Measurements from ENCODE around the gene TTLL4.

TTLL4 gene

GRCh38 chr2:218671654-218672566 is 38.7 kb upstream of the TTLL4 start, which contains the start of the genes RNF25 and STK36:
TSS of gene RNF25 (minus strand) at chr2:218672002. CDS start at chr2:218671970, 32 bp downstream.
TSS of gene STK36 (plus strand) at chr2:218672086. CDS start at chr2:218672830, 744 bp downstream.
- H3K4me2 ChIP-seq (ENCODE audit: low read length): peak within 1 kb of the TSS; percentile 87
- H3K4me3 ChIP-seq (ENCODE audit: low read length): peak within 1 kb of the TSS; percentile 100
- H3F3A ChIP-seq (ENCODE audit: control insufficient read depth, insufficient read depth): no peaks in the 10 kb centered on the region
- peaks cover 21% of the 10 kb centered on the region for H3K36me3 ChIP-seq (ENCODE audit: control insufficient read depth, low read length)
- no peaks in the 10 kb centered on the region for H3K9me2 ChIP-seq (replicated peaks; ENCODE audit: control insufficient read depth, low read length)
- no peaks in the 10 kb centered on the region for H4K20me1 ChIP-seq (ENCODE audit: control insufficient read depth, insufficient read depth, low read depth, low read length)
- no peaks in the 10 kb centered on the region for H3K27me3 ChIP-seq (ENCODE audit: control insufficient read depth, low read length)
- H3K27ac ChIP-seq (ENCODE audit: low read depth, low read length): peak within 1 kb of the TSS; percentile 48
- H3K9me3 ChIP-seq (ENCODE audit: control insufficient read depth, insufficient read depth, low read length): no peaks in the 10 kb centered on the region
- TF ChIP-seq EZH2phosphoT487 (IDR thresholded peaks at IDR 0.05; ENCODE audit: borderline replicate concordance, low read length): no peak
- TF ChIP-seq, protein P1, sequence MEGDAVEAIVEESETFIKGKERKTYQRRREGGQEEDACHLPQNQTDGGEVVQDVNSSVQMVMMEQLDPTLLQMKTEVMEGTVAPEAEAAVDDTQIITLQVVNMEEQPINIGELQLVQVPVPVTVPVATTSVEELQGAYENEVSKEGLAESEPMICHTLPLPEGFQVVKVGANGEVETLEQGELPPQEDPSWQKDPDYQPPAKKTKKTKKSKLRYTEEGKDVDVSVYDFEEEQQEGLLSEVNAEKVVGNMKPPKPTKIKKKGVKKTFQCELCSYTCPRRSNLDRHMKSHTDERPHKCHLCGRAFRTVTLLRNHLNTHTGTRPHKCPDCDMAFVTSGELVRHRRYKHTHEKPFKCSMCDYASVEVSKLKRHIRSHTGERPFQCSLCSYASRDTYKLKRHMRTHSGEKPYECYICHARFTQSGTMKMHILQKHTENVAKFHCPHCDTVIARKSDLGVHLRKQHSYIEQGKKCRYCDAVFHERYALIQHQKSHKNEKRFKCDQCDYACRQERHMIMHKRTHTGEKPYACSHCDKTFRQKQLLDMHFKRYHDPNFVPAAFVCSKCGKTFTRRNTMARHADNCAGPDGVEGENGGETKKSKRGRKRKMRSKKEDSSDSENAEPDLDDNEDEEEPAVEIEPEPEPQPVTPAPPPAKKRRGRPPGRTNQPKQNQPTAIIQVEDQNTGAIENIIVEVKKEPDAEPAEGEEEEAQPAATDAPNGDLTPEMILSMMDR (IDR thresholded peaks at IDR 0.05; ENCODE audit: low read depth, low read length, poor library complexity, severe bottlenecking): no peak
- peaks cover 30% of the 10 kb centered on the region for H3K79me2 ChIP-seq (ENCODE audit: control insufficient read depth, low read length)
- peaks cover 17% of the 10 kb centered on the region for H3K4me1 ChIP-seq (ENCODE audit: control insufficient read depth, low read length)

- H3F3A ChIP-seq (ENCODE audit: control insufficient read depth, insufficient read depth): no peaks in the 10 kb centered on the region
- no peaks in the 10 kb centered on the region for H3K9me3 ChIP-seq (ENCODE audit: control insufficient read depth, insufficient read depth, low read length)
- H3K27ac ChIP-seq (ENCODE audit: low read depth, low read length): no peak overlapping the region
- H3K79me2 ChIP-seq (ENCODE audit: control insufficient read depth, low read length): no peaks in the 10 kb centered on the region
- no peaks in the 10 kb centered on the region for H3K9me2 ChIP-seq (replicated peaks; ENCODE audit: control insufficient read depth, low read length)
- H3K4me3 ChIP-seq (ENCODE audit: low read length): no peak overlapping the region
- no peaks in the 10 kb centered on the region for H3K27me3 ChIP-seq (ENCODE audit: control insufficient read depth, low read length)
- no peaks in the 10 kb centered on the region for H4K20me1 ChIP-seq (ENCODE audit: control insufficient read depth, insufficient read depth, low read depth, low read length)
- peaks cover 5% of the 10 kb centered on the region; the same call in 1 of the 2 replicates for H3K36me3 ChIP-seq (ENCODE audit: control insufficient read depth, low read length)
- H3K4me2 ChIP-seq (ENCODE audit: low read length): no peak overlapping the region
- no peak for TF ChIP-seq EZH2phosphoT487 (IDR thresholded peaks at IDR 0.05; ENCODE audit: borderline replicate concordance, low read length)
- TF ChIP-seq, protein P1 (IDR thresholded peaks at IDR 0.05; ENCODE audit: low read depth, low read length, poor library complexity, severe bottlenecking): no peak
- H3K4me1 ChIP-seq (ENCODE audit: control insufficient read depth, low read length): no peaks in the 10 kb centered on the region
Observed at GRCh38 chr2:218679119-218679518, 31.5 kb upstream of the TTLL4 start.

- Histone ChIP-seq H3K4me1 (ENCODE audit: control insufficient read depth, low read length) (no peaks in the 10 kb centered on the region), H3K79me2 (ENCODE audit: control insufficient read depth, low read length) (no peaks in the 10 kb centered on the region), H3K27ac (ENCODE audit: low read depth, low read length) (no peak overlapping the region), H3K9me2 (replicated peaks; ENCODE audit: control insufficient read depth, low read length) (no peaks in the 10 kb centered on the region), H3K36me3 (ENCODE audit: control insufficient read depth, low read length) (peaks cover 5% of the 10 kb centered on the region; the same call in 1 of the 2 replicates), H3K4me3 (ENCODE audit: low read length) (no peak overlapping the region), H3F3A (ENCODE audit: control insufficient read depth, insufficient read depth) (no peaks in the 10 kb centered on the region), H3K27me3 (ENCODE audit: control insufficient read depth, low read length) (no peaks in the 10 kb centered on the region), H3K4me2 (ENCODE audit: low read length) (no peak overlapping the region), H4K20me1 (ENCODE audit: control insufficient read depth, insufficient read depth, low read depth, low read length) (no peaks in the 10 kb centered on the region), H3K9me3 (ENCODE audit: control insufficient read depth, insufficient read depth, low read length) (no peaks in the 10 kb centered on the region)
- TF ChIP-seq, protein P1 (IDR thresholded peaks at IDR 0.05; ENCODE audit: low read depth, low read length, poor library complexity, severe bottlenecking): no peak
- TF ChIP-seq EZH2phosphoT487 (IDR thresholded peaks at IDR 0.05; ENCODE audit: borderline replicate concordance, low read length): no peak
Observed at GRCh38 chr2:218680061-218680460, 30.6 kb upstream of the TTLL4 start.
